Tongue (tissue), 2 donors: ENCODE results near the gene PBX3. TPM values are rescaled to one million over a fixed set of nuclear protein-coding genes. Genes with fewer than 3 reads are reported as not detected.
"Not testable (repeated sequence)": the region's sequence is repeated elsewhere in the genome, so short reads cannot be mapped to it uniquely, and the experiment has no call there.

Experiments
- DNase-seq: peaks from one replicate; pipeline ENCODE4 v3.0.0-alpha.2; 2015
- total RNA-seq: library from RNA; depleted of rRNA; stranded (reverse); fragments of >200 nt; gene quantifications from one replicate; pipeline ENCODE4 v1.2.3, GENCODE V29; 2014

Gene PBX3
- total RNA-seq, 1 donor from 2014 or later = 33.1 TPM

- DNase-seq = not testable (repeated sequence)
These were observed 76.8 kb downstream of the PBX3 start for GRCh38 chr9:125823874-125824406.

- no peak for DNase-seq
These were observed 78.6 kb downstream of the PBX3 start for GRCh38 chr9:125825762-125826161.

GRCh38 chr9:125826850-125827249, 79.7 kb downstream of the PBX3 start:
- DNase-seq = no peak

DNA sequence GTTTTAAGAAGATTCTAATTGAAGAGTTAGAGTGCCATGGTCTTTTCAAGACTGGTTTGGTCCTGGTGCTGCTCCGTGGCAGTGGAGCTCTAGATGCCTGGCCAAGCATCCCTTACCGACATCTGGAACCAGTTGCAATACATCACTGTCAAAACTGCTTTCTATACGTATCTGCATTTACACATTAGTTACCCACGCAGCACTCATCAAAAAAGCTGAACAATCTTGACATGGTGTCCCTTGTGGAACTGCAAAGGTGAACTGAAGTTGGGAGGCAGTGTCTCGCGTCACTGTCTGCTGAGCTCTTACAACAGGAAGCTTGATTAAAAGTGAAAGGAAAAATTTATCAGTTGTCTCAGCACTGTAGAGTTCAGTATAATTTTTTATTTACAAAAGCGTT, 82.6 kb downstream of the PBX3 start:
- DNase-seq = no peak

DNA sequence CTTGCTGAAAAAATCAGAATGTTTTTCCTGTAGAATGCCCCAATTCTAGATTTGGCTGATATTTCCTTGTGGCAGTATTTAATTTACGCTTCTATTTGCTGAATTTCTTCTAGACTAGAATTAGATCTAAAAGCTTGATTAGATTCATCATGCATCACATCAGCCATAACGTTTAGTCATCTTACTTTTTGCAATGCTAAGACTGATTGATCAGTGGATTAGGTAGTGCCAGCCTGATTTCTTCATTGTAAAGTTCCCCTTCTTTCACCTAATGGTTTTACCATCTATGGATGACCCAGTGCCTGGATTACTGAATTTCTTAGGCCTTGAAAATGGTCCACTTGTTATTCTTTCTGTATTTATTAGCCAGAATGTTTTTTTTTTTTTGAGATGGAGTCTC, 83.9 kb downstream of the PBX3 start:
- DNase-seq = no peak

GRCh38 chr9:125831616-125832015, 84.4 kb downstream of the PBX3 start:
- DNase-seq = no peak

DNA sequence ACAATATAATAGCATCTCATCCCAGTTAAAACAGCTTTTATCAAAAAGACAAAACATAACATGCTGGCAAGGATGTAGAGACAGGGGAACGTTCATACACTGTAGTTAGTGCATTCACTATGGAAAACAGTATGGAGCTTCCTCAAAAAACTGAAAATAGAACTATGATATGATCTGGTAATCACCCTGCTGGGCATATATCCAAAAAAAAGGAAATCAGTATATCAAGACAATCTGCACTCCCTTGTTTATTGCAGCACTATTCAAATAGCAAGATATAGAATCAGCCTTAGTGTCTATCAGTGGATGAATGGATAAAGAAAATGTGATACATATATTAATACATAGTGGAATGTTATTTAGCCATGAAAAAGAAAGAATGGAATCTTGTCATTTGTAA, 88.5 kb downstream of the PBX3 start:
- DNase-seq = no peak

DNA sequence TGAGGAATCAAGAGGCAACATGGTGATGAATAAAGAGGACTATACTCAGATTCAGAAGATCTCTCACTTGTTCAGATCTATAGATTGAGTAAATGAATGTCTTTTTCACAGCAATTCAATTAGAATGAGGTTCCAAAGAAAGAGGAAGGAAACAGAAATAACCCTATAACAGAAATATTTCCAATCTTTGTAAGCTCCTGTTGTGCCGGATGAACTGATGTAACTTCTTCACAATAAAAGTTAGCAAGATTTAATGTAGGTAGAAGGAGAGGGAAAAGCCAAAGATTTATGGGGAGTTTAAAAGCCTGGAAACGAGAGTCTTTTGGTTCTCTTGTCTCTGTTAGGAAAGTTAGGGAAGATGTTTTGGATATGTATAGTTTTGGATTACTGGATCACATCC, 92.1 kb downstream of the PBX3 start:
- DNase-seq = no peak

DNA sequence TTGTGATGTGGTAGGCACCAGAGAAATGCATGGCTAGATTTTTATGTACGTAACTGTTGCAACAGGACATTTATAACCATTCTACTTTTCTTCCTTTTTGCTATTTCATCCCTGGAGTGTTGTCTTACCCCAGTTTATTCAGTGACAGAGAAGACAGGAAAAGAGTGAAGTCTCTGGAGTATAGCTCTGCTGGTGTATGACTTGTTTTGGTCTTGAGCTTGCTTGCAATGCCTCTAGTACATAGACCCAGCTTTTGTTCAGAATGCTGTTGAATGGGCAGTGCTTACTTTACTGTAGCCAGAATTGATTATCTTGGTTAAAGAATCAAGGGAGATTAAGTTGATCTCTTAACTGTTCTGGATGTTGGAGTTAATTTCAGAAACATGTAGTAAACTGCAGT, 94.3 kb downstream of the PBX3 start:
- DNase-seq = no peak

DNA sequence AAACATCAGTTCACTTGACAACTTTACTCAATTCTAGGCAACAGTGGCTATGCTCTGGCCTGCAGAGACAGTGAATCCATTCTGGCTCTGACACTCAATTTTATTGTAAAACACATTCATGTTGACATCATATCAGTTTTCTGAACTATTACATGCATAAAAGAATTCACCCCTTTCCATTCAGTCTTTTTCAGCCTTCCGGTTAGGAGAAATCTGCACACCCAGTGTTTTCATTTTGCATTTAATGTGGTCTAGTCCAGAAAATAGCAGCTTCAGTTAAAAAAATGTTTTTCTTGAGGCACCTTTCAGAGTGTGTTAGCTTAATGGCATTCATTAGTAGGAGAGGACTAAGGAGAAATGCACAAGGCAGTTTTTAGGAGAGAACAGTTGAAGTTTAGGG, 95.1 kb downstream of the PBX3 start:
- no peak for DNase-seq

DNA sequence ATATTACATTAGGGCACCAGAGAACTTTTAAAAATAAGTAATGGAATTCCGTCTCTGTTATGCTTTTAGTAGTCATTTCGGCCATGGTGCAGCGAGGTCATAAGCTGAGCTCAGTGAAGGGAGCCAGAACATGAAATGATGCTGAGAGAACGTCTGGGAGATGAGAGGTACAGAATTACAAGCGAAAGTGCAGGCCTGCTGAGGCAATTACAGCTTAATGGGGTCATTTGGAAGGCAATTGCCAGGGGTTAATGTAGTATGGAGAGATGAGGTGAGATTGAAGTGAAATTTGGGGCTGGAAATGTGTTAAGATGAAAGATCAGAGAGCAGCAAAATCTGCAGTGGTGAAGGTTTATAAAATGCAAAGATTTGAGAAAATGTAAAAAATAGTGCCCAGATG, 96.5 kb downstream of the PBX3 start:
- peak; percentile 17 for DNase-seq

- DNase-seq = no peak
These were observed 97.4 kb downstream of the PBX3 start for GRCh38 chr9:125844611-125845010.

GRCh38 chr9:125845271-125845808, 98.2 kb downstream of the PBX3 start:
- no peak for DNase-seq

DNA sequence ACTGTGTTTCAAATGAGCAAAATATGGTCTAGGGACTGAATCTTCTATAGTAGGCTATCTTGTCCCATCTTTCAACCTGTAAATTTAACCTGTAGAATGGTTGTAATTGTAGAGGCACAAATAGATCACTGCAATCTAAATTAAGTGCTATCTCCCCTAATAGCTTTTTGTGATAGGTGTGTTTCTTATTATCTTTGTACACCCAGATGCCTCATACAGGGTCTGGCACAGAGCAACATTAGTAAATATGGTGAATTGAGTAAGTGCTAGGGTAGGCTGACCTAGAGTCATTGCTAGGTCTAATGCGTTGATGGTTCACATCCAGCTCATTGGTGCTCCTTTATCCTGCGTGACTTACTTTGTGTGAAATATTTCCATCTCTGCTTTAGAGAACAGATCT, 100.6 kb downstream of the PBX3 start:
- no peak for DNase-seq

GRCh38 chr9:125850106-125850632, 103.0 kb downstream of the PBX3 start:
- DNase-seq = no peak

GRCh38 chr9:125850763-125851162, 103.6 kb downstream of the PBX3 start:
- DNase-seq = no peak

GRCh38 chr9:125851979-125852378, 104.8 kb downstream of the PBX3 start:
- no peak for DNase-seq

DNA sequence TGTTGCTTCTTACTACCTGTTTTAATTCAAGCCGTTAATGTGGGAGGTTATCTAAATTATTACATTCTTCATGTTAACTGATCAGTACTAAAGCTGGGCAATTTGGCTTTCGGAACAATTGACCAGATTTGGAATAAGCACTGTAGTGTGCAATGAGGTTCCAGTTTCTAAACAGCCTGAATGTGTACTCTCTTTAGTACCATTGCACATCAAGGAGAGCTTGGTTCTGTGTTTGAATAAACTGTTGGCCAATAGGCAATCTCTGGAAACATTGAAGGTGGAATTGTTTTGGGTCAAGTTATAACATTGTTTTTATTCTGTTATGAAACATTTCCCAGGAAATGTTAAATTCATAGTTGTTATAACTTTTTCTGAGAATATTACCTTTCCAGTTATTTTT, 105.2 kb downstream of the PBX3 start:
- no peak for DNase-seq

DNA sequence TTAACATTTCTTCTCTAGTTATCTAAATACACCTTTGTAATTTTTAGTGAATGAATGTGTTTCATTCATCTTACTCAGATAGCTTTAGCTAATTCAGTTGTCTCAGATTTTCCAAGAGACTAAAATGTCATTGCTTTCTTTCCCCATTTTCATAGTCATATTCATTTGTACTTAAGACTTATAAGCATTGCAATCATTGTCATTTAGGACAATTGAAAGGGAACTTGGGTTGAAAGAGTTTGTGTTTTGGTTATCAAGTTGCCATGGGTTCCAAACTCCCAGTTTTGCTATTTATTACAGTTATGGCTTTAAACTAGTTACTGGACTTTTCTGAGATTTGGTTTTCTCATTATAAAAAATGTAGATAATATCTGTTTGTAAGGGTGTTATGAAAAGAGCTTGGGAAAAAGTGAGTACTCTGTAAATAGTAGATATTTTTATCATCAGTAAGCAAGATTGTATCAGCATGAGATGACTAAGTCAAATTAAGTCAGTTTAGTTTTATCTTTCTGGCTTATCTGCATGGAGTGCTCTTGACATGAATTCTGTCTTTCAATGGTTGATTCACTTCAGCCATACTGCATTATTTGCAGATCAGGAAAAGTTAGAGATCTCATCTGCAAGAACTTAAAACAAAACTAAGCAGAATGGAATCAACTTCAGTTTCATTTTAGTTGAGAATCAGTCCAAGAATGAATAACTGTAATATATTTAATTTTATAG, 107.5 kb downstream of the PBX3 start:
- no peak for DNase-seq

DNA sequence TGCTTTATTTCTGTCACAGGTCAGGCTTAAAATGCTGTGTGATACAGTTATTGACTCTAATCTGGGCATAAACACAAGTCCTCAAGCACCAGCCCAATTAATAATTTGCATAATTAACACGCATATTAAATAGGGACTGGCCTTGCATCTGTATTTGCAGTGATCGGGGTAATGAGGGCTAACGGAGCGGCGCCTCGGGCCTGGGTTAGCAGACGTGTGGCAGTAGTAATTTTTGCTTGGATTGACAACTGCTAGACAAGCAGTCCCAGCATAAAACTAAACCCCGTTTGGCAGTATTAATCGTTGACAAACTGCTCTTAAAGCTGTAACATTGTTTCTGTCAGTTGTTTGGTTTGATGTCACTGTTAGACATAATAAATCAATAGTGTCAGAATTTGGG, 109.2 kb downstream of the PBX3 start:
- DNase-seq = no peak

DNA sequence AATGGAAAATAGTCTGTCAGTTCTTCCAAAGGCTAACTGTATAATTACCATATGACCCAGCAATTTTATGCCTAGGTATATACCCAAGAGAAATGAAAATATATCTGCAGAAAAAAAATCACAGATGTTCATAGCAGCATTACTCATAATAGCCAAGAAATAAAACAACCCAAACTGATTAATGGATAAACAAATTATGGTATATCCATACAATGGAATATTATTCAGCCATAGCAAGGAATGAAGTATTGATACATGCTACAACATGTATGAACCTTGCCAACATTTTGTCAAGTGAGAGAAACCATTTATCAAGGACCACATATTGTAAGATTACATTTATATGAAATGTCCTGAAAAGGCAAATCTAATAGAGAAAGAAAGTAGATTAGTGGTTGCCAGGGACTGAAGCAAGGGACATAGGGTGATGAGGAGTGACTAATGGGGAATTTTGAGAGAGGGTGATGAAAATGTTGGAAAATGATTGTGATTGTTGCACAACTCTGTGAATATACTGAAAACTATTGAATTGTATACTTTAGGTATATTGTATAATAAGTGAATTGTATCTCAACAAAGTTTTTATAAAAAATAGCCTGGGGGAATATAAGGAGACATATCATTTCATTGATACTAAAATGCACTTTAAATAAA, 114.4 kb downstream of the PBX3 start:
- DNase-seq = no peak

- DNase-seq = no peak
These were observed 116.8 kb downstream of the PBX3 start for GRCh38 chr9:125863923-125864322.

GRCh38 chr9:125867751-125868415, 120.7 kb downstream of the PBX3 start:
- peak; percentile 30 for DNase-seq
